ENCODE data around the gene PROX1.

Gene PROX1

GRCh38 chr1:213986020-213986924, 1.5 kb upstream of the PROX1 start:
- no peak for TF ChIP-seq CTCF (IDR thresholded peaks at IDR 0.05)

DNA sequence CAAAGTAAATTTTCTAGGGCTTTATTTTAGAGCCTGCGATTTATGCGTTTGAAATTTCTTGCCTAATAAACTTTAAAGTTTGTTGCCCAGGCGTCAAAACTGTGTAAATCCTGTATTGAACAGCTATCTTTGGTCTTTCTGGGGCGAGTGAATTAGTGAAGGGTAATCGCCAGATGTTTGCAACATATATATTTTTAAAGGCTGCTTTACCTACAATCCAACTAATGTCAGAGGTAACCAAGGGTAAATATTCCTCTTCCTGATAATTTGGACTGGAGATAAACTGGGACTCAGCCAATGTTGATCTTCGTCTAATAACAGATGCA, 885 bp upstream of the PROX1 start:
- TF ChIP-seq CTCF (IDR thresholded peaks at IDR 0.05): no peak

DNA sequence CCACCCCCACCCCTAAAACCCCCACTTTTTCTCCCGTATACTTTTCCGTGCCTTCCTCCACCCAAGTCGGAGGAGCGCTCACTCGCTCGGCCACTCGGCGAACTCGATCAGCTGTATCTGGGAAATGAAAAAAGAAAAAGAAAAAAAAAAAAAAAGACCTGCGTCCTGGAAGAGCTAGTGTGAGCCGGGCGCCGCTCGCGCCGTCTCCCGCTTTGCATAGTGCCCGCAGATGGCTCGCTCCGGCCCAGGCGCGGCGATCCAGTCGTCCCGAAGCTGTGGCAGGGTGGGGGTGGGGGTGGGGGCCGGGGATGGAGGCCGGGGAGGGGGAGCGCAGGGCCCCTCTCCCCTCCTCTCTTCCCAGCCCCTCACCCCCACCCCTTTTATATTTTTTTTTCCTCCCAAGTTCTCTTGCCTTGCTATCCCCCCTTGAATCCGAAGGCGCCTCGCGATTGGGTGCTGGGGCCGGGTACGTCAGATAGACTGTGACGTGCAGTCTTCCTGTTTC, 299 bp upstream of the PROX1 start:
- TF ChIP-seq CTCF (IDR thresholded peaks at IDR 0.05): no peak

DNA sequence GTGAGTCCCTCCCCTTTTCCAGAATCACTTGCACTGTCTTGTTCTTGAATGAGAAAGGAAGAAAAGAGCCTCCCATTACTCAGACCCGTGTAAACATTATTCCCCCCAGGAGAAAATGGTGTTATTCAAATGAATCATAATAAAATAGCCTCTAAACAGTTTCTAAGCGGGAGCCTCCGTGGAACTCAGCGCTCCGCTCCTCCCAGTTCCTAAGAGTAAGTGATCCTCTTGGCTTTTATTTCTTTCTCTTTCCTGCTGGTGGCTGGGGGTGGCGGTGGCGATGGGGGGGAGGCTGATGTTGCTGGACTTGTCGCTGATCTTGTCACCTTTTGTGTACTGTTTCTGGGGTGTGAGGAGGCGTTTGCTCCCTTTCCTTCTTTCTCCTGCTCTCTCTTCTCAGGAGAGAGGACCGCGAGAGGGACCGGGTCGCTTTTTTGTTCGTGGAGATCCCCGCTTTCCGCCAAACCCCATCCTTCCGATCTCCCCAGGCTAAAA, 781 bp downstream of the PROX1 start:
- TF ChIP-seq CTCF (IDR thresholded peaks at IDR 0.05): no peak

DNA sequence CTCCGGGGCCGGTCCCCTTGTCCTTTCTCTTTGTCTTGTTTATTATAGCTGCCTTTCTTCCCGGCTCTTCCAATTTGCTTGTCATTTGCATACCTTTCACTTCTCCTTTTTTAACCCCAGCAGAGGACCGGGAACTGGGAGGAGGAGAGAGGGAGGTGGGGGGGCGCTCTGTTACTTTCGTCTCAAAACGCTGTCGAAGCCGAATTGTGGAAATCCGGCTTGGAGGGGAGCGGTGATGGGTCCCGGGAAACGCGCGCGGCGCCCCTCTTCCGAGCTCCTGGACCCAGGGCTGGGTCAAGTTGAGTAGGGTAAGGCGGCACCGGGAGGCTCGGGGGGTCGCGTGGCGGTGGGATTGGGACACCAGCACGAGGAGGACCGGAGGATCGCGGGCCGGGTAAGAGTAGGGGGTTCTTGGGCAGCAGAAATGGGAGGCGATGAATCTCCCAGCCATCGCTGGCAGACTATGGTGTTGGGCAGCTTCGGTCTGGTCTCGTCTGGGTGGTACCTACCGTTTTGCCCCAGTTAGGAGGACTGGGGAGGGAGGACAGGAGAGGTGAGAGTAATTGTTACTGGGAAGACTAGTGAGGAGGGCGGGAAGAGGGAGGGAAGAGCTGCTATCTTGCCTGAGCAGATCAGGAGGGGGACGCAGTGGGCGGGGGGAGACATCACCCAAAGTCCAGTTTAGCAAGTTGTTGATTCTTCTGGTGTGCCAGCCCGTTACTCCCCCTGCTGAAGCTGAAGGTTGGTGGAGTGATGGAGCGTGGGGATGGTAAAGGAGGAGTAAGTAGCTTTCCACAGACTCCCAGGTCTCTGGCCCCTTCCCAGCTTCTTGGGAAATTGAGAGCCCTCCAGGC, 1.5 kb downstream of the PROX1 start:
- TF ChIP-seq CTCF (IDR thresholded peaks at IDR 0.05): no peak

DNA sequence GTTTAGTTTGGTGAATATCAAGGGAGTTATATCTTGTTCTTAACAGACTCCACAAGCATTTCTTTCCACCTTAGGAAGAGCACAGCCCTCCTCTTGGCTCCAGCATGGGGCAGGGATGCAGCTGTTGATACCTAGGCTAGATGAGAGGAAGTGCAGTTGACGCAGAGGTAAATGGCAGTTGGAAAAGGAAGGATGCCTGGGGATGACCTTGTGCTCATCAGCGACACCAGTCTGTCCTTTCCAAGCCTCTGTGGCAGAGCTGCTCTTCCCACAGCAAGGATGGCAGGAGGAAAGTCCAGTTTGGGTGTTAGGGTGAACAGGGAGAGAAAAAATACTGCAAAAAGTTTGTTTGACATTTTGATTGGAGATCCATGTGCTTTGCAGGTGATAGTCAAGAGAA, 6.2 kb downstream of the PROX1 start:
- no peak for TF ChIP-seq CTCF (IDR thresholded peaks at IDR 0.05)

- no peak for TF ChIP-seq CTCF (IDR thresholded peaks at IDR 0.05)
These were observed 7.1 kb downstream of the PROX1 start for GRCh38 chr1:213994888-213995287.

Data from LNCAP (cell line).